Measurements from ENCODE around the gene GRID2. TPM values are rescaled to one million over a fixed set of nuclear protein-coding genes. Genes with fewer than 3 reads are reported as not detected.
"Not testable (repeated sequence)": the region's sequence is repeated elsewhere in the genome, so short reads cannot be mapped to it uniquely, and the experiment has no call there.

GRID2 gene
- polyA plus RNA-seq, 3 donors from 2014 or later: not detected

DNA sequence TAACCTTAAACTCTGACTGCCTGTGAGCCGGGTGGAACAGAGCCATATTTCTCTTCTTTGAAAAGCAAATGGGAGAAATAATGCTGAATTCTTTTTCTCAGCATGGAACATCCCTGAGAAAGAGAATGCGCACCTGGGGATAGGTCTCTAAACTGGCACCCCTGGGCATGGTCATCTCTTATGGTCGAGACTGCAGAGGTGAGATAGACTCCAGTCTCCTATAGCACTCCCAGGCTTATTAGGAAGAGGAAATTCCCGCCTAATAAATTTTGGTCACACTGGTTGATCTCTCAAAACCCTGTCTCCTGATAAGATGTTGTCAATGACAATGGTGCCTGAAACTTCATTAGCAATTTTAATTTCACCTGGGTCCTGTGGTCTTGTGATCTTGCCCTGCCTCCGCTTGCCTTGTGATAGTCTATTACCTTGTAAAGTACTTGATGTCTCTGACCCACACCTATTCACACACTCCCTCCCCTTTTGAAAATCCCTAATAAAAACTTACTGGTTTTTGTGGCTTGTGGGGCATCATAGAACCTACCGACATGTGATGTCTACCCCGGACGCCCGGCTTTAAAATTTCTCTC lies 1062.5 kb downstream of the GRID2 start:
- not testable (repeated sequence) for H3K36me3 Mint-ChIP-seq; H3K27me3 Mint-ChIP-seq (ENCODE audit: low read depth in 3 of 3)

DNA sequence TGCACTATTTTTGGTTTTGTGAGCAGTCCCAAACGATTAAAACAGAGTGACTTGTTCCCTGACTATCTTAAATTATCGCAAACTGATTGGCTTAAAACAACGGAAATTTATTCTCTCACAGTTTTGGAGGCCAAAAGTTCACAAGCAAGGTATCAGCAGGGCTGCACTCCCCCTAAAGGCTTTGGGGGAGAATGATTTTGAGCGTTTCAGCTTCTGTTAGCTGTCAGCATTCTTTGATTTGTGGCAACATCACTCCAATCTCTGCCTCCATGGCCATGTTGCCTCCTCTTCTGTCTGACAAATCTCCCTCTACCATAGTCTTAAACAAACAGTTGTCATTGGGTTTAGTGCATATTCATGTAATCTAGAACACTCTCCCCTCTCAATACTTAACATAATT lies 1065.2 kb downstream of the GRID2 start:
- no peak overlapping the region for H3K27ac Mint-ChIP-seq
- H3K36me3 Mint-ChIP-seq: no peaks in the 10 kb centered on the region
- H3K9me3 Mint-ChIP-seq: peaks cover 16 to 53% (median 33%) of the 10 kb centered on the region in 6 donors
- H3K4me3 Mint-ChIP-seq: no peak overlapping the region
- no peak for DNase-seq
- no peaks in the 10 kb centered on the region for H3K4me1 Mint-ChIP-seq
- no peaks in the 10 kb centered on the region for H3K27me3 Mint-ChIP-seq (ENCODE audit: low read depth in 3 of 3)

More for the DNA sequence above, 1062.5 kb downstream of the GRID2 start:
- H3K4me3 Mint-ChIP-seq, DNase-seq, H3K4me1 Mint-ChIP-seq, H3K27ac Mint-ChIP-seq: not testable (repeated sequence)
- peaks cover 14 to 52% (median 30%) of the 10 kb centered on the region in 6 donors for H3K9me3 Mint-ChIP-seq

DNA sequence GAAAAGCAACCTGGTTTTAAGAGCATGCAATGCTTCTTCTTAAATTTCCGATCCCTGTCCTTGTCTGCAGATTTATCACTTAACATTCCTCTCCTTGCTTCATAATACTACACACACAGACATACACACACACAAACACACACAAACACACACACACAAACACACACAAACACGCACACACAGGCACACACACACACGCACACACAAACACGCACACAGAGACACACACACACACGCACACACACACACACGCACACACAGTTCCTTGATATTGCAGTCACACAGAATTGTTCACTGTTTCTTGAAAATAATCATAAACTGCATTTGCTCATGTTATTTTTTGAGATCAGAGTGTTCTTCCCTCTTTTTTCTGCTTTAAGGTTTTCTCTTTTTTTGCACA lies 1066.5 kb downstream of the GRID2 start:
- Mint-ChIP-seq H3K4me3 (no peak overlapping the region), H3K36me3 (no peaks in the 10 kb centered on the region), H3K27me3 (ENCODE audit: low read depth in 3 of 3) (no peaks in the 10 kb centered on the region), H3K27ac (no peak overlapping the region), H3K9me3 (peaks cover 12 to 56% (median 28%) of the 10 kb centered on the region in 6 donors), H3K4me1 (no peaks in the 10 kb centered on the region)
- no peak for DNase-seq

DNA sequence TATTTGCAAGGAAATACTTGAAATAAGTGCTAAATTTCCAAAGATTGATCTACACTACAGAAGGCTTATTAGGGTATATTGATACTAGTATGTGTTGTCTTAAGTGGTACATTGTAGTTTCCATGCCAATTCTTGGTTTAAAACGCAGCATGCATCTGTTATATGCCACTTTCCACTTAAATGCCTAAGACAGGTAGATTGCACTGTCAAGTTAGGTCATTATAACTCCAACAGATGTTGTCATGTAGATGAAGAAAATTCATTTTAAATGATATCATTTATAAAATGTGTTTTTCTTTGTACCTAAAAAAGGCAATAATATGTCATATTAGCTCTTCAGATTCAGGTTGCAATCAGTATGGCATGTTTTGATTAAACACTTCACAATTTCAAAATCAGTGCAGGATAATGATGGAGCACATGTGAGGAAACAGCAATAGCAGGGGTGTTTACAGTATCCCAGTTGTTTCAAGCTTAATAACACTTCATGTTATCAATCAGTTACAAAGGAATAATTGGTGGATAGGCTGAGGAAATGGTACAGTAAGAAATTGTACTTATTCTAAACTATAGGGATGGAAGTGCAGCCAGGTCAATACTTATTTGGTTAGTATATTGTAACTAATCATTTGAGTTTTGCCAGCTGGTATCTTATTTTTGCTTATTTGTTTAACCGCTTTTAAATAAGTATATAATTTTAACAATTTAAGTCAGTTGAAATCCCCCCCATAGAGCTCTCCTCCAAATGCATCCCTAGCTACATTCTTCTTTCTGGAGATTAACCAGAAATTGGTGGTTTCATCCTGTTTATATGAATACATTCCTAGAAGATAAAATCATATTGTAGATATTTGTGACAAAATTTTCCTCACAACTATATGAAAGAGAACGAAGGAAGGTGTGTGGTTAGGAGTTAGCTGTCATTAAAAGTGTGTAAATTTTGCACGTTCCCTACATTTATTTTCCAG lies 1070.4 kb downstream of the GRID2 start:
- Mint-ChIP-seq H3K27me3 (ENCODE audit: low read depth in 3 of 3) (peaks cover 0 to 2% (median 0%) of the 10 kb centered on the region in 3 donors), H3K4me3 (no peak overlapping the region), H3K4me1 (no peaks in the 10 kb centered on the region), H3K36me3 (no peaks in the 10 kb centered on the region), H3K27ac (no peak overlapping the region), H3K9me3 (peaks cover 11 to 52% (median 24%) of the 10 kb centered on the region in 6 donors)
- DNase-seq: no peak

DNA sequence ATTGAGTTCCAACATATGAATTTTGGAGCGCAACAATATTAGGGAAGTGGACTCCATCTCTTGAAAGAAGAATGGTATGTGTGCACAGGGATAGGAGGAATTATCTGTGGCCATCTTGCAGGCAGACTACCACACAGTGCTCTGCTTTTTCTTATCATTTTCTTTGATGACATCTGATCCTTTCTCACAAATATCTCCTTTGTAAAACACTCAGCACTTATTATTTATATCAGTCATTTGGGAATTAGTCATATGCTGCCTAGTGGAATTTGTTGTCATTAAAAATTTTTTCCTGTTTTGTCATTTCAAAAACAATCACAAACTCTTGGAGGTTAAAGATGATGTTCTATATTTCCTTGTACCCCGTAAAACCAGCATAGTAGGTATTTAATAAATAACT lies 1080.5 kb downstream of the GRID2 start:
- Mint-ChIP-seq H3K27me3 (ENCODE audit: low read depth in 3 of 3) (no peaks in the 10 kb centered on the region), H3K9me3 (peaks cover 2 to 37% (median 19%) of the 10 kb centered on the region in 6 donors), H3K4me3 (no peak overlapping the region), H3K27ac (no peak overlapping the region), H3K36me3 (no peaks in the 10 kb centered on the region), H3K4me1 (no peaks in the 10 kb centered on the region)
- no peak for DNase-seq

DNA sequence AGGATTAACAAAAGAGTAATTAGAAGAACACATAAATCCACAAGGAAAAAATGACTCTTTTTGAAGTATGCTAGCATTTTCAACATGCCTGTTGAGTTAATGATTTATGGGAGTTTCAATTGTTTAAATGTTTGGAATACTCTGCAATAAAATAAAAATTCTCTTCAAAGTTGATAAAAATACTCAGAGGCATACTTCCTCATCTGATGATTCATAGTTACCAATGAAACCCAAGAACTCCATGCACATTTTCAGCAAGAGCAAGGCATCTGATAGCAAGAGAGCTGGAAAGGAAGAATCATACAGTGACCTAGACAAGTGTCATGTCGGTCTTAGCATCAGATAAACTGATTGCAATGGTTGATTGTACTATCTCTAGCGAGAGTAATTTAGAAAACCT lies 1081.1 kb downstream of the GRID2 start:
- Mint-ChIP-seq H3K36me3 (no peaks in the 10 kb centered on the region), H3K4me1 (no peaks in the 10 kb centered on the region), H3K4me3 (no peak overlapping the region), H3K9me3 (peaks cover 2 to 38% (median 18%) of the 10 kb centered on the region in 6 donors), H3K27me3 (ENCODE audit: low read depth in 3 of 3) (no peaks in the 10 kb centered on the region), H3K27ac (no peak overlapping the region)
- no peak for DNase-seq

DNA sequence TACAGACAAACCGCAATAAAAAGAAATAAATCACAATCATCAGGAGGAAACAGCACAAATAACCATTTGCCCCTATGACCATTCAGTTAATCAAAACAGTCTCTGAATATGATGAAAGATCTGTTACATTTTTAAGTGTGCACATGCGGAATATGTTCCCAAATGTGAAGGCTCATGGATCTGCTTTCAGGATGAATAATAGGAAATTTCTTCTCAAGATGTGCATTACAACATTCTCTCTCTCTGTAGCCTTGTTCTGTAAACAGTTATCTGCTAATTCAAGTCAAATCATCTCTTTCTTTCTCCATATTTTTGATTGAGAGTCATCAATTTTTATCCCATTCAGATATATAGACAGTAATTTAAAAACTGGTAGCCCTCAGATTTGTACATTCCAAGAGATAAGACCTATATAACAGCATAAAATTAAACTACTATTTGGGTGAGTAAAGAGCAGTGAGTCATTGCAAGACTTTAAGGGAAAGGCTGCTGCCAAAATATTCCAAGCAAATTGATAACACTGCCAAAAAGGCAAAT lies 1090.8 kb downstream of the GRID2 start:
- H3K27ac Mint-ChIP-seq: no peak overlapping the region
- H3K36me3 Mint-ChIP-seq: no peaks in the 10 kb centered on the region
- peaks cover 0 to 27% (median 6%) of the 10 kb centered on the region in 6 donors for H3K9me3 Mint-ChIP-seq
- H3K4me3 Mint-ChIP-seq: no peak overlapping the region
- no peak for DNase-seq
- H3K4me1 Mint-ChIP-seq: no peaks in the 10 kb centered on the region
- no peaks in the 10 kb centered on the region for H3K27me3 Mint-ChIP-seq (ENCODE audit: low read depth in 3 of 3)

DNA sequence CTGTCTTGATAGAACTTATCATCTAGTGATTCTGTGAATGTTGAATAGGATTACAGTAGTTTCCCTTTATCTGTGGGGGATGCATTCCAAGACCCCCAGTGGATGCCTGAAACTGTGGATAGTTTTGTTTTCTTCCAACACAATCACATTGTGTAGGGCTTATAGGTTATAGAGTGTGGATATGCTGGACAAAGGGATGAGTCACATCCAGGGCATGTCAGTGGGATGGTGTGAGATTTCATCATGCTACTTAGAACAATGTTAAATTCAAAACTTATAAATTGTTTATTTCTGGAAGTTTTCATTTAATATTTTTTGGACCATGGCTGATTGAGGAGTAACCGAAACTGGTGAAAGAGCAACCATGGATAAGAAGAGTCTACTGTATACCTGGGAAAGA lies 1092.5 kb downstream of the GRID2 start:
- H3K27me3 Mint-ChIP-seq (ENCODE audit: low read depth in 3 of 3): no peaks in the 10 kb centered on the region
- H3K4me3 Mint-ChIP-seq: no peak overlapping the region
- DNase-seq: no peak
- no peaks in the 10 kb centered on the region for H3K36me3 Mint-ChIP-seq
- H3K4me1 Mint-ChIP-seq: no peaks in the 10 kb centered on the region
- no peak overlapping the region for H3K27ac Mint-ChIP-seq
- peaks cover 0 to 27% (median 6%) of the 10 kb centered on the region in 6 donors for H3K9me3 Mint-ChIP-seq

DNA sequence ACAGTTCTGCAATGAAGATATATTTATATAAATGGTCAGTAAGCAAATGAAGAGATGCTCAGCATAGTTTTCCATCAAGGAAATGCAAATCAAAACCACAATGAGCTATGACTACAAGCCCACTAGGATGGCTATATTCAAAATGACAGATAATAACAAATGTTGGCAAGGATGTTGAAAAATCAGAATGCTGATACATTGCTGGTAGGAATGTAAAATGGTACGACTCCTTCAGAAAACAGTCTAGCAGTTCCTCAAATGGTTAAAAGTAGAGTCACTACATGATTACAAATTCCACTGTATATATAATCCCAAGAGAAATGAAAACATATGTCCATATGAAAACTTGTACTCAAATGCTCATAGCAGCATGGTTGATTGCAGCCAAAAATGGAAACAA lies 1099.8 kb downstream of the GRID2 start:
- H3K4me1 Mint-ChIP-seq: no peaks in the 10 kb centered on the region
- H3K36me3 Mint-ChIP-seq: no peaks in the 10 kb centered on the region
- DNase-seq: no peak
- no peaks in the 10 kb centered on the region for H3K27me3 Mint-ChIP-seq (ENCODE audit: low read depth in 3 of 3)
- no peak overlapping the region for H3K27ac Mint-ChIP-seq
- no peak overlapping the region for H3K4me3 Mint-ChIP-seq
- H3K9me3 Mint-ChIP-seq: peaks cover 0 to 21% (median 7%) of the 10 kb centered on the region in 6 donors

DNA sequence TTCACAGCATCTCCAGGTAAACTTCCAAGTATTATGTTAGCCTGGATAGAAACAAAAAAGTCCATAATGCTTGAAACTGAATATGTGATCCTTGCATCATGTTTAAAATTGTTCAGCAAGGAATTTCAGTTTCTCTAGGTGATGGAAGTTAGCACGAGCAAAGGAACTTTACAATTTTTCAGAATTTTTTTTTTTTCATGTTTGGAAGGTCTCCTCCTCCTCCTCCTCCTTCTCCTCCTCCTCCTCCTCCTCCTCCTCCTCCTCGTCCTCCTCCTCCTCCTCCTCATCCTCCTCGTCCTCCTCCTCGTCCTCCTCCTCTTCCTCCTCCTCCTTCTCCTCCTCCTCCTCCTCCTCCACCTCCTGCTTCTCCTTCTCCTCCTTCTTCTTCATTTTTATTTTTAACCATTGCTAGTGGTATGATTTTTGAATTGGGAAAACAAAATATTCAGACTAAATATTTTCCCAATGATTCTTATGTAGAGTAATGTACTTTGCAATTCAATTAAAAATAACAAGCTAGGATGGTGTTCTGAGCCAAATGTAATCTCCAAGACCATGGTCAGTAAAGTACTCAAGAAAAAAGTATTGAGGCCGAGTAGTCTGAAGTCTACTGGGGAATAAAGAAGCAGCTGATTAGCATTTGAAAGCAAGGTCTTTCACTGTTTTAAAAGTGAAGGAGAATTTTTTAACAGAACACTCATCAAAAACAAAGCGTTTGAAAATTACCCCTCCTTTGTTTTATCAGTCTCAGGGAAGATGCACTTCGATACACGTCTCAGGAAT lies 1103.9 kb downstream of the GRID2 start:
- Mint-ChIP-seq H3K4me3 (no peak overlapping the region), H3K27me3 (ENCODE audit: low read depth in 3 of 3) (no peaks in the 10 kb centered on the region), H3K9me3 (peaks cover 5 to 31% (median 15%) of the 10 kb centered on the region in 6 donors), H3K27ac (no peak overlapping the region), H3K36me3 (no peaks in the 10 kb centered on the region), H3K4me1 (no peaks in the 10 kb centered on the region)
- no peak for DNase-seq

DNA sequence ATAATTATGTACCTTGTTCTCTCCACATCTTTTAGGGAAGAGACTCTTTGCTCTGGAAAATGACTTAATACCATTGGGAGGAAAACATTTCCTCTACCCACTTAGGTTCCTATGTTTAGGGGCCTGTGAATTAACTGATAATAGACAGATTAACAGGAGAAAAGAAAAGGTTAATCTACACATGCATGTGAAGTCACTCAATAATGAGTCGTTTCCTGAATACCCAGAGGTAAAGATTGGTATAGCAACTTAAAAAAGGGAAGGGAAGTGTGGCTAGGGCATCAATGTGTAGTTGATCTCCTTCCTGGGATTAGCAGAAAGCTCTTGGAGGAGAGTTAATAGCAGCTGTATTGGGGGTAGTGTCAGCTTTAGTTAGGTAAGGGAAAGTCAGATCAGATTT lies 1105.3 kb downstream of the GRID2 start:
- Mint-ChIP-seq H3K27me3 (ENCODE audit: low read depth in 3 of 3) (no peaks in the 10 kb centered on the region), H3K36me3 (no peaks in the 10 kb centered on the region), H3K9me3 (peaks cover 6 to 34% (median 16%) of the 10 kb centered on the region in 6 donors), H3K4me3 (no peak overlapping the region), H3K4me1 (no peaks in the 10 kb centered on the region), H3K27ac (no peak overlapping the region)
- no peak for DNase-seq

DNA sequence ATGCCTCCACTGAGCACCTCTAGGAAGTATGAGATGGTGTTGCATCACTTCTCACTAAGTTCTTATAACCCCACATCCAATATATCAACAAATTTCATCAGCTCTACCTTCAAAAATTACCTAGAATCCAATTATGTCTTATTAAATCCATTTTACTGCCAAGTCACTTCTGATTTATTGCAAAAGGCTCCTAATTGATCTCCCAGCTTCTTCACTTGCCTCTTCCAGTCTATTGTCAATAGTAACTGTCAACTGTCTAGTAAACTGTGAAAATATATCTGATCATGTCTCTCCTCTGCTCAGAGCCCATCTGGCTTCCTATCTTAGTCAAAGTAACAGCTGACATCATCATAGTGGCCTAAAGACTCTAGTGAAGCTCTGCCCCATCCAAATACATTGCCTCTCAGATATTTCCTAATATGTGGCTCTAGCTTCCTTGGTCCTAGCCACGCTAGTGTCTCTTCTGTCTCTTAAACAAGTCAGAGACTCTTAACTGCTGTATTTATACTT lies 1110.3 kb downstream of the GRID2 start:
- no peak for DNase-seq
- Mint-ChIP-seq H3K9me3 (peaks cover 15 to 30% (median 23%) of the 10 kb centered on the region in 6 donors), H3K27me3 (ENCODE audit: low read depth in 3 of 3) (peaks cover 0 to 3% (median 0%) of the 10 kb centered on the region in 3 donors), H3K27ac (no peak overlapping the region), H3K4me1 (no peaks in the 10 kb centered on the region), H3K4me3 (no peak overlapping the region), H3K36me3 (no peaks in the 10 kb centered on the region)

DNA sequence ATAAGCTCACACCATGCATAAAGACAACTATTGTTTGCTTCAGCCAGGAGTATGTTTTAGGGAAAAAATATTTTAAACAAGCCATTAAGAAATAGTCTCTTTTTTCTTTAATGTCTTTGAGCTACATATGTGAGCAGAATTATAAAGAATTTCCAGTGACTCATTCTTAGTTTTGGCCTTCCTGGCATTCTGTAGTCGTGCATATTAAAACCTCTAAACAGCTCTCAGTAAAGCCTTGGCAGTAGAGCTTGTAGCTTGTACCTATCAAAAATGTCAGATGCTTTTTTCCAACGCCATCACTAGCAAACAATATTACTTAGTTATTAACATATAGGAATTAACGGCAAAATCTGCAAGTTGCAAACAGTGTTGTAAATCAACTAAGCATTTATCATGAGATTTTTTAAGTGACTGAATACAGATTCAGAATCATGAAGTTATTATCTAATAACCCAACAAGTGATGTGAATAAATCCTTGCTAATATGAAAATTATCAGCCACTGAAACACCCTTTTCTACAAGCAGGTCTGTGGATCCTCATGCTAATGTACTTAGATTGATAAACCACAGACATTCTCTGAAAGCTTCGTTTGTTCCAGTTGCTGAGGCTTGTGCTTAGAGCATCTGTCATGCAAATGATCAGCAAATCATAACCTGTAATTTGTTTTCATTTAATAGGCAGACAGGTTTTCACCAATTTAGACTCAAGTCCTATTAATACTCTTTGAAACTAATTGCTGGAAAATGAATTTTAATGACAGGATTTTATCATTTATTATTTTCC lies 1112.8 kb downstream of the GRID2 start:
- DNase-seq: no peak
- Mint-ChIP-seq H3K27ac (no peak overlapping the region), H3K36me3 (no peaks in the 10 kb centered on the region), H3K27me3 (ENCODE audit: low read depth in 3 of 3) (peaks cover 0 to 3% (median 0%) of the 10 kb centered on the region in 3 donors), H3K4me3 (no peak overlapping the region), H3K4me1 (no peaks in the 10 kb centered on the region), H3K9me3 (peaks cover 11 to 36% (median 12%) of the 10 kb centered on the region in 6 donors)
